ENCODE measurements around the gene ZNF561. TPM values are rescaled to one million over a fixed set of nuclear protein-coding genes. Genes with fewer than 3 reads are reported as not detected.

The ZNF561 gene
- total and polyA plus RNA-seq, 2 donors (not counting 3 experiments of a cell fraction or from before 2014, with no cell fraction given), result 22.8 to 44.9 TPM

DNA sequence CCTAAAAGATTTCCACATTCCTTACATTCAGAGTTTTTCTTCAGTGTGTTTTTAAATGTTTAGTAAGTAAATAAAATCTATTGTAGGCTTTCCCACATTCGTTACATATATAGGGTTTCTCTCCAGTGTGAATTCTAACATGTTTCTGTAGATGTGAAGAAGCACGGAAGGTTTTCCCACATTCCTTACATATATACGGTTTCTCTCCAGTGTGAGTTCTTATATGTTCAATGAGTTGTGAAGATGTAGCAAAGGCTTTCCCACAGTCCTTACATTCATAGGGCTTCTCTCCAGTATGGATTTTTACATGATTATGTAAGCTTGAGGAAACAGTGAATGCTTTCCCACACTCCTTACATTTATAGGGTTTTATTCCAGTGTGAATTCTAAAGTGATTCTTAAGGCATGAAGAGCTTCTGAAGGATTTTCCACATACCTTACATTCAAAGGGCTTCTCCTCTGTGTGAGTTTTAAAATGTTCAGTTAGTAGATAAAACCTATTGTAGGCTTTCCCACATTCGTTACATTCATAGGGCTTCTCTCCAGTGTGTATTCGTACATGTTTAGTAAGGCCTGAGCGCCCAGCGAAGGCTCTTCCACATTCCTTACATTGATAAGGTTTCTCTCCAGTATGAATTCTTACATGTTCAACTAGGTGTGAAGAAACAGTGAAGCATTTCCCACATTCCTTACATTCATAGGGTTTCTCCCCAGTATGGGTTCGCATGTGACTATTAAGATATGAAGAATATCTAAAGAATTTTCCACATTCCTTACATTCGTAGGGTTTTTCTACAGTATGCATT lies 54.9 kb downstream of the ZNF561 start:
- Histone ChIP-seq H3K9me3 (replicated peaks; ENCODE audit: control insufficient read depth, insufficient read depth, low read length) (peaks cover 38% of the 10 kb centered on the region), H2AFZ (ENCODE audit: low read depth, low read length) (no peak overlapping the region), H3K79me2 (ENCODE audit: control insufficient read depth, insufficient read depth, low read length) (peaks cover 28% of the 10 kb centered on the region), H3K27me3 (ENCODE audit: control insufficient read depth in 2 of 2, insufficient read depth in 2 of 2, low read length in 2 of 2) (no peaks in the 10 kb centered on the region), H3K4me3 (replicated peaks in 1 of 3; ENCODE audit: insufficient read depth in 1 of 3, low read depth in 1 of 3, low read length in 3 of 3) (no peak overlapping the region), H3K9me1 (replicated peaks; ENCODE audit: control insufficient read depth, extremely low read depth, insufficient read depth, low read length) (no peaks in the 10 kb centered on the region), H3K36me3 (ENCODE audit: control insufficient read depth in 2 of 2, extremely low read depth in 1 of 2, insufficient read depth in 2 of 2, low read length in 2 of 2) (peaks cover 19 to 23% of the 10 kb centered on the region in 2 experiments), H3K4me1 (ENCODE audit: control insufficient read depth, extremely low read depth, insufficient read depth, low read length) (no peaks in the 10 kb centered on the region), H4K20me1 (replicated peaks; ENCODE audit: control insufficient read depth, extremely low read depth, insufficient read depth, low read length) (no peaks in the 10 kb centered on the region), H3K27ac (ENCODE audit: insufficient read depth, low read depth, low read length) (no peak overlapping the region), H3K4me2 (ENCODE audit: insufficient read depth, low read length) (no peak overlapping the region), H3K9ac (replicated peaks; ENCODE audit: extremely low read depth, insufficient read depth, low read length) (no peak overlapping the region)
- intact Hi-C loops (cut with micrococcal nuclease) (loop anchor here (2.0 kb wide), 1 partner anchor 27 kb away; the partner anchor contains the start of gene ZNF426), dilution Hi-C loops (cut with MboI; ENCODE audit: extremely low pct_ligation_motif_present, low sequenced_read_pairs) (no loop called here)
- DNase-seq (ENCODE audit: low read depth, low spot score), result no peak
- FAIRE-seq, result no peak
- BruUV-seq (replicated peaks), result TSS peak; percentile 1
- no peak for TF ChIP-seq FOS (IDR thresholded peaks at IDR 0.05; ENCODE audit: borderline replicate concordance, insufficient read depth, low read length)
- ChIA-PET CTCF (no interaction called here), POLR2A (no interaction called here)

Other genes starting within 250 kb of the ZNF561 start
- 16.7 and 17.0 TPM in 2 replicates for gene ZNF266, start 185.7 kb downstream of the ZNF561 start, total RNA-seq
- gene ZNF266, start 185.7 kb downstream of the ZNF561 start, polyA plus RNA-seq, result 11.8 and 16.7 TPM in 2 replicates
- gene ZNF560, start 122.6 kb downstream of the ZNF561 start, total RNA-seq, result not detected in 2 replicates
- gene ZNF560, start 122.6 kb downstream of the ZNF561 start, polyA plus RNA-seq, result 0.03 and 0.06 TPM in 2 replicates
- gene ZNF426, start 82.6 kb downstream of the ZNF561 start, total RNA-seq, result 14.6 and 16.1 TPM in 2 replicates
- 2.0 and 2.4 TPM in 2 replicates for gene ZNF426, start 82.6 kb downstream of the ZNF561 start, polyA plus RNA-seq
- gene ZNF121, start 36.7 kb downstream of the ZNF561 start, total RNA-seq, result 21.4 and 25.1 TPM in 2 replicates
- gene ZNF121, start 36.7 kb downstream of the ZNF561 start, polyA plus RNA-seq, result 1.9 and 2.3 TPM in 2 replicates
- 22.3 and 27.0 TPM in 2 replicates for gene ZNF562, start 53.9 kb upstream of the ZNF561 start, total RNA-seq
- gene ZNF562, start 53.9 kb upstream of the ZNF561 start, polyA plus RNA-seq, result 5.7 and 6.3 TPM in 2 replicates
- 6.9 and 8.3 TPM in 2 replicates for gene ZNF846, start 147.5 kb upstream of the ZNF561 start, total RNA-seq
- gene ZNF846, start 147.5 kb upstream of the ZNF561 start, polyA plus RNA-seq, result 2.7 and 3.9 TPM in 2 replicates
- gene FBXL12, start 197.8 kb upstream of the ZNF561 start, total RNA-seq, result 25.8 and 26.9 TPM in 2 replicates
- 33.3 and 47.5 TPM in 2 replicates for gene FBXL12, start 197.8 kb upstream of the ZNF561 start, polyA plus RNA-seq
- 351 and 364 TPM in 2 replicates for gene UBL5, start 206.7 kb upstream of the ZNF561 start, total RNA-seq
- 839 and 1,226 TPM in 2 replicates for gene UBL5, start 206.7 kb upstream of the ZNF561 start, polyA plus RNA-seq
- gene PIN1, start 214.1 kb upstream of the ZNF561 start, total RNA-seq, result 97.4 and 98.1 TPM in 2 replicates
- gene PIN1, start 214.1 kb upstream of the ZNF561 start, polyA plus RNA-seq, result 115 and 129 TPM in 2 replicates

Data from endothelial cell of umbilical vein (primary cell).